IMR-90 (cell line): Measurements from ENCODE around the gene KDM2A. TPM values are rescaled to one million over a fixed set of nuclear protein-coding genes. Genes with fewer than 3 reads are reported as not detected.

ENCODE experiments used
- ATAC-seq: fragments of 200-7000 bp; cut with Tn5 transposase; 2 replicates; pipeline ENCODE4 v1.9.1; 2020; ENCODE audit warnings: low read depth, mild to moderate bottlenecking, moderate library complexity
- BruUV-seq: library from RNA; stranded (reverse); fragments of 400-500 nt; replicated peaks from 2 replicates; lab custom pipeline; 2021; lab: Mats Ljungman, UMichigan
- CTCF ChIA-PET: fragments of 300-600 bp; formaldehyde crosslinking; extraction: SDS; loops from one replicate; lab custom pipeline; 2021; ENCODE audit warnings: antibody characterized with exemption; lab: Yijun Ruan, JAX
- POLR2A ChIA-PET: fragments of 300-600 bp; sonication (Branson Sonifier 250); formaldehyde crosslinking; loops from one replicate; lab custom pipeline; 2022; ENCODE audit warnings: antibody characterized with exemption; ENCODE audit not compliant: unreplicated experiment; lab: Charles Lee
- DNase-seq: peaks from one replicate; pipeline ENCODE4 v3.0.0; 2013
- H2AFZ ChIP-seq: replicated peaks from 2 replicates; pipeline ENCODE3; 2013; ENCODE audit warnings: low read length, mild to moderate bottlenecking; ENCODE audit not compliant: poor library complexity
- H2AK5ac ChIP-seq: 2 replicates; pipeline ENCODE4 v1.6.1; 2013; ENCODE audit warnings: low read depth, low read length, inconsistent platforms
- H2AK9ac ChIP-seq: replicated peaks from 2 replicates; pipeline ENCODE3; 2013; ENCODE audit warnings: mild to moderate bottlenecking, low read depth, low read length, moderate library complexity; ENCODE audit not compliant: poor library complexity
- H2BK120ac ChIP-seq: 2 replicates; pipeline ENCODE4 v1.6.1; 2013; ENCODE audit warnings: low read depth, low read length, inconsistent platforms
- H2BK15ac ChIP-seq: 3 replicates; pipeline ENCODE4 v1.6.1; 2013; ENCODE audit warnings: low read depth, low read length, inconsistent platforms
- H2BK20ac ChIP-seq: 2 replicates; pipeline ENCODE4 v1.6.1; 2013; ENCODE audit warnings: low read depth, mild to moderate bottlenecking, inconsistent platforms, low read length, moderate library complexity
- H2BK5ac ChIP-seq: 2 replicates; pipeline ENCODE4 v1.6.1; 2013; ENCODE audit warnings: mild to moderate bottlenecking, low read depth, low read length, inconsistent platforms; ENCODE audit not compliant: poor library complexity, severe bottlenecking
- H3K14ac ChIP-seq: replicated peaks from 2 replicates; pipeline ENCODE4 v1.6.1; 2013; ENCODE audit warnings: low read depth, low read length, inconsistent platforms
- H3K18ac ChIP-seq: 2 replicates; pipeline ENCODE4 v1.6.1; 2013; ENCODE audit warnings: low read depth, low read length, control low read depth
- H3K23ac ChIP-seq: 2 replicates; pipeline ENCODE4 v1.6.1; 2013; ENCODE audit warnings: low read depth, low read length, inconsistent platforms
- H3K27ac ChIP-seq: 2 replicates; pipeline ENCODE4 v1.5.1; 2013; ENCODE audit warnings: mild to moderate bottlenecking, control low read depth, low read length; ENCODE audit not compliant: insufficient read depth
- H3K27me3 ChIP-seq: 2 replicates; pipeline ENCODE4 v1.6.1; 2013; ENCODE audit warnings: low read length; ENCODE audit not compliant: control insufficient read depth, insufficient read depth
- H3K36me3 ChIP-seq: 2 replicates; pipeline ENCODE4 v1.6.1; 2013; ENCODE audit warnings: low read length, mixed read lengths; ENCODE audit not compliant: control insufficient read depth, insufficient read depth
- H3K4ac ChIP-seq: 2 replicates; pipeline ENCODE4 v1.6.1; 2013; ENCODE audit warnings: low read depth, low read length, inconsistent platforms
- H3K4me1 ChIP-seq: 2 replicates; pipeline ENCODE4 v1.6.1; 2013; ENCODE audit warnings: low read length, mixed read lengths; ENCODE audit not compliant: control insufficient read depth, insufficient read depth
- H3K4me2 ChIP-seq: 2 replicates; pipeline ENCODE4 v1.6.1; 2013; ENCODE audit warnings: low read depth, mild to moderate bottlenecking, control low read depth, low read length, moderate library complexity
- H3K4me3 ChIP-seq: 2 replicates; pipeline ENCODE4 v1.5.1; 2013; ENCODE audit warnings: low read depth, mild to moderate bottlenecking, control low read depth, low read length, moderate library complexity; ENCODE audit not compliant: insufficient read depth
- H3K56ac ChIP-seq: 2 replicates; pipeline ENCODE4 v1.6.1; 2013; ENCODE audit warnings: low read length, inconsistent platforms; ENCODE audit not compliant: insufficient read depth; ENCODE audit errors: extremely low read depth
- H3K79me1 ChIP-seq, 2 experiments: 2 replicates each; pipeline ENCODE4 v1.6.1; 2013; ENCODE audit warnings: low read length in 2 of 2, inconsistent platforms in 1 of 2, low read depth in 1 of 2
- H3K9ac ChIP-seq: 2 replicates; pipeline ENCODE4 v1.6.1; 2013; ENCODE audit warnings: low read depth, low read length, control low read depth
- H3K9me1 ChIP-seq: 2 replicates; pipeline ENCODE4 v1.6.1; 2013; ENCODE audit warnings: low read length, inconsistent platforms; ENCODE audit not compliant: insufficient read depth
- H3K9me3 ChIP-seq: 2 replicates; pipeline ENCODE4 v1.6.1; 2013; ENCODE audit warnings: low read length; ENCODE audit not compliant: control insufficient read depth, insufficient read depth
- H4K20me1 ChIP-seq: 2 replicates; pipeline ENCODE4 v1.6.1; 2013; ENCODE audit warnings: low read length, inconsistent platforms; ENCODE audit not compliant: insufficient read depth
- H4K5ac ChIP-seq: 2 replicates; pipeline ENCODE4 v1.6.1; 2013; ENCODE audit warnings: mild to moderate bottlenecking, low read depth, low read length, control low read depth
- H4K8ac ChIP-seq, 2 experiments: 2 replicates each; pipeline ENCODE4 v1.6.1; 2013; ENCODE audit warnings: low read depth in 2 of 2, low read length in 2 of 2, control low read depth in 1 of 2, inconsistent platforms in 1 of 2
- H4K91ac ChIP-seq: 2 replicates; pipeline ENCODE4 v1.6.1; 2013; ENCODE audit warnings: low read depth, low read length, inconsistent platforms; ENCODE audit not compliant: insufficient read depth
- BHLHE40 ChIP-seq: fragments of 150-350 bp; IDR thresholded peaks from 2 replicates; pipeline ENCODE4 v1.6.1; 2016; ENCODE audit warnings: mild to moderate bottlenecking, low read depth, low read length
- CTCF ChIP-seq: conservative IDR thresholded peaks from 2 replicates; pipeline ENCODE4 v1.5.1; 2012; ENCODE audit warnings: mild to moderate bottlenecking, low read depth, low read length, improper control_type of control experiment
- FOS ChIP-seq: fragments of 150-350 bp; IDR thresholded peaks from 2 replicates; pipeline ENCODE4 v1.6.1; 2016; ENCODE audit warnings: low read depth, low read length
- MAFK ChIP-seq: IDR thresholded peaks from 2 replicates; pipeline ENCODE4 v1.6.1; 2012; ENCODE audit warnings: low read depth, low read length, improper control_type of control experiment
- NFE2L2 ChIP-seq: fragments of 150-350 bp; IDR thresholded peaks from 2 replicates; pipeline ENCODE4 v1.6.1; 2016; ENCODE audit warnings: low read depth, mild to moderate bottlenecking, low read length
- RFX5 ChIP-seq: IDR thresholded peaks from 2 replicates; pipeline ENCODE4 v1.8.0; 2012; ENCODE audit warnings: low read depth, mild to moderate bottlenecking, low read length, moderate library complexity
- SMC3 ChIP-seq: fragments of 150-350 bp; IDR thresholded peaks from 2 replicates; pipeline ENCODE4 v1.6.1; 2016; ENCODE audit warnings: low read depth, mild to moderate bottlenecking, antibody characterized with exemption, low read length, moderate library complexity
- USF2 ChIP-seq: fragments of 150-350 bp; IDR thresholded peaks from 2 replicates; pipeline ENCODE4 v1.6.1; 2017; ENCODE audit warnings: mild to moderate bottlenecking, antibody characterized with exemption, low read length, low read depth
- WGBS, 2 experiments: methylation state at CpG; one replicate each; pipeline versions ENCODE4 v1.1.5 to v1.1.7; 2013; ENCODE audit warnings: missing lambda C conversion rate in 2 of 2; ENCODE audit not compliant: insufficient read length in 1 of 2; ENCODE audit errors: extremely low coverage in 2 of 2; 5-methylcytosine and 5-hydroxymethylcytosine counted together
- dilution Hi-C: fragments of 300-500 bp; cut with HindIII; formaldehyde crosslinking; loops from one replicate; pipeline ENCODE4 v1.14.3; 2018; ENCODE audit warnings: low sequenced_read_pairs; ENCODE audit not compliant: unreplicated experiment
- in situ Hi-C: fragments of 300-500 bp; cut with MboI; formaldehyde crosslinking; loops from 3 replicates; pipeline ENCODE4 v1.14.3; 2019; ENCODE audit warnings: low sequenced_read_pairs, inconsistent platforms, mixed read lengths
- intact Hi-C: fragments of 100-400 bp; cut with micrococcal nuclease; formaldehyde crosslinking; loops from 2 replicates; pipeline ENCODE4 v1.10.0; 2022
- polyA plus RNA-seq, 3 experiments: library from polyadenylated mRNA; depleted of rRNA; stranded (reverse); fragments of >200 nt; gene quantifications; 2 replicates each; pipeline ENCODE4 v1.2.3, GENCODE V29; 2012; ENCODE audit warnings: low replicate concordance in 1 of 3
- total RNA-seq: library from RNA; depleted of rRNA; stranded (reverse); fragments of >200 nt; gene quantifications from 2 replicates; pipeline ENCODE4 v1.2.3, GENCODE V29; 2012

Gene KDM2A
- total and polyA plus RNA-seq, 2 of the 4 experiments (the other 2 are of a cell fraction): 26.7 to 42.6 TPM

- Histone ChIP-seq H3K9me1 (peaks cover 9% of the 10 kb centered on the region; the same call in 1 of the 2 replicates), H3K4me2 (no peak overlapping the region), H3K23ac (no peak overlapping the region), H4K5ac (no peak overlapping the region), H4K20me1 (no peaks in the 10 kb centered on the region), H2AK9ac (no peak overlapping the region), H2BK15ac (no peak overlapping the region), H4K91ac (no peak overlapping the region), H2BK5ac (no peak overlapping the region), H3K27me3 (no peaks in the 10 kb centered on the region), H3K9ac (no peak overlapping the region), H3K27ac (no peak overlapping the region), H2AK5ac (no peak overlapping the region), H3K36me3 (peaks cover 59% of the 10 kb centered on the region), H3K4me1 (peaks cover 8% of the 10 kb centered on the region), H3K56ac (no peak overlapping the region), H4K8ac (no peak overlapping the region), H3K4ac (no peak overlapping the region), H3K79me1 (peaks cover 3 to 29% of the 10 kb centered on the region in 2 experiments), H3K14ac (no peak overlapping the region), H2BK20ac (no peak overlapping the region), H3K4me3 (no peak overlapping the region), H2AFZ (no peak overlapping the region), H2BK120ac (no peak overlapping the region), H3K9me3 (no peaks in the 10 kb centered on the region), H3K18ac (no peak overlapping the region)
- DNase-seq (no peak), ATAC-seq (no peak)
- intact Hi-C loops (no loop called here), in situ Hi-C loops (no loop called here), dilution Hi-C loops (no loop called here)
- TF ChIP-seq MAFK (no peak), NFE2L2 (no peak), BHLHE40 (no peak), SMC3 (no peak), CTCF (no peak), FOS (no peak), USF2 (no peak), RFX5 (no peak)
- BruUV-seq: no TSS peak
- ChIA-PET CTCF (no interaction called here), POLR2A (no interaction called here)
- 95% methylated on average over 8 of the region's 45 CpGs; no CpG with 5 or more reads in 1 of the 2 experiments for WGBS, 2 experiments
Observed at GRCh38 chr11:67284811-67285540, 165.9 kb downstream of the KDM2A start.
